ENCODE measurements around the gene CASZ1.

GRCh38 chr1:10768552-10768951 is 27.9 kb downstream of the CASZ1 start:
- TF ChIP-seq CTCF (IDR thresholded peaks at IDR 0.05; ENCODE audit: insufficient read depth, low read length) = no peak
- no peak for TF ChIP-seq POLR2AphosphoS5 (IDR thresholded peaks at IDR 0.05; ENCODE audit: low read depth)
- TF ChIP-seq GABPA (IDR thresholded peaks at IDR 0.05; ENCODE audit: low read depth) = no peak
